Naive thymus-derived CD4-positive, alpha-beta T cell (primary cell): ENCODE measurements around the gene CSK. TPM values are rescaled to one million over a fixed set of nuclear protein-coding genes. Genes with fewer than 3 reads are reported as not detected.

Experiments used
- ATAC-seq: fragments of 150-1000 bp; cut with Tn5 transposase; 2 replicates; pipeline ENCODE4 v1.10.0; 2021; ENCODE audit warnings: mild to moderate bottlenecking, moderate library complexity
- CTCF ChIA-PET: fragments of 350-600 bp; sonication (Branson Sonifier 250); formaldehyde crosslinking; loops from one replicate; lab custom pipeline; 2021; ENCODE audit warnings: antibody characterized with exemption; lab: Charles Lee
- POLR2A ChIA-PET: fragments of 350-600 bp; sonication (Branson Sonifier 250); formaldehyde crosslinking; loops from one replicate; lab custom pipeline; 2021; ENCODE audit warnings: antibody characterized with exemption, inconsistent platforms; lab: Charles Lee
- DNase-seq, 9 donors: peaks; one replicate each; pipeline versions ENCODE4 v3.0.0 to v3.0.0-alpha.2; 2020 to 2022; ENCODE audit warnings: mixed read lengths in 1 of 9
- H3K27ac ChIP-seq: one replicate; pipeline ENCODE4 v1.7.0; 2013; ENCODE audit warnings: mild to moderate bottlenecking, low read depth, low read length, moderate library complexity
- H3K27me3 ChIP-seq, 2 donors: one replicate each; pipeline ENCODE4 v1.7.0; 2013; ENCODE audit warnings: low read length in 2 of 2, mild to moderate bottlenecking in 2 of 2, moderate library complexity in 2 of 2; ENCODE audit not compliant: control insufficient read depth in 2 of 2, insufficient read depth in 2 of 2
- H3K36me3 ChIP-seq, 3 experiments: 1 replicate in 2 of 3; 2 replicates in 1 of 3; pipeline ENCODE4 v1.7.0; 2013; ENCODE audit warnings: low read length in 3 of 3, mild to moderate bottlenecking in 3 of 3, moderate library complexity in 1 of 3; ENCODE audit not compliant: insufficient read depth in 3 of 3, control insufficient read depth in 2 of 3
- H3K4me1 ChIP-seq, 2 donors: one replicate each; pipeline ENCODE4 v1.7.0; 2013; ENCODE audit warnings: low read length in 2 of 2, mild to moderate bottlenecking in 2 of 2, moderate library complexity in 1 of 2; ENCODE audit not compliant: control insufficient read depth in 2 of 2, insufficient read depth in 2 of 2
- H3K4me3 ChIP-seq: 2 replicates; pipeline ENCODE4 v1.7.0; 2013; ENCODE audit warnings: mild to moderate bottlenecking, low read length
- H3K9me3 ChIP-seq, 3 experiments: 1 replicate in 2 of 3; 2 replicates in 1 of 3; pipeline ENCODE4 v1.7.0; 2013; ENCODE audit warnings: low read length in 3 of 3; ENCODE audit not compliant: control insufficient read depth in 2 of 3
- H3K27ac Mint-ChIP-seq, 9 donors: one replicate each; pipeline ENCODE4 v1.8.0; 2020 to 2022; ENCODE audit warnings: mixed read lengths in 9 of 9, mild to moderate bottlenecking in 8 of 9, moderate library complexity in 5 of 9, inconsistent platforms in 2 of 9
- H3K27me3 Mint-ChIP-seq, 5 donors: one replicate each; pipeline ENCODE4 v1.8.0; 2021 to 2022; ENCODE audit warnings: mixed read lengths in 5 of 5, mild to moderate bottlenecking in 1 of 5
- H3K36me3 Mint-ChIP-seq, 5 donors: one replicate each; pipeline ENCODE4 v1.8.0; 2020 to 2022; ENCODE audit warnings: mixed read lengths in 5 of 5, mild to moderate bottlenecking in 3 of 5, inconsistent platforms in 1 of 5
- H3K4me1 Mint-ChIP-seq, 7 donors: one replicate each; pipeline ENCODE4 v1.8.0; 2020 to 2022; ENCODE audit warnings: mixed read lengths in 7 of 7, mild to moderate bottlenecking in 3 of 7, inconsistent platforms in 1 of 7
- H3K4me3 Mint-ChIP-seq, 10 donors: one replicate each; pipeline ENCODE4 v1.8.0; 2020 to 2022; ENCODE audit warnings: mild to moderate bottlenecking in 10 of 10, mixed read lengths in 10 of 10, moderate library complexity in 6 of 10, inconsistent platforms in 2 of 10
- H3K9me3 Mint-ChIP-seq, 11 donors: one replicate each; pipeline ENCODE4 v1.8.0; 2020 to 2022; ENCODE audit warnings: mixed read lengths in 11 of 11, mild to moderate bottlenecking in 4 of 11, inconsistent platforms in 1 of 11, moderate library complexity in 1 of 11
- intact Hi-C, 2 donors: fragments of 100-400 bp; cut with micrococcal nuclease; formaldehyde crosslinking; loops; one replicate each; pipeline ENCODE4 v1.15.1; 2023
- polyA plus RNA-seq, 2 donors: library from polyadenylated mRNA; unstranded; fragments of 300-500 nt; fragmentation: Illumina TruSeq; gene quantifications; one replicate each; pipeline ENCODE4 v1.2.3, GENCODE V29; 2021
- total RNA-seq, 6 experiments: library from RNA in 5 of 6; stranded (reverse) in 5 of 6; gene quantifications; 1 replicate in 5 of 6; 2 replicates in 1 of 6; pipeline ENCODE4 v1.2.3 and lab custom pipeline; 2021 to 2026

CSK gene
- total and polyA plus RNA-seq, 7 experiments from 2014 or later, result 67.7 to 421 (median 214) TPM

GRCh38 chr15:74794248-74794969 lies 12.5 kb downstream of the CSK start:
- H3K9me3 ChIP-seq, result no peaks in the 10 kb centered on the region
- Mint-ChIP-seq H3K4me1 (peaks cover 47 to 94% (median 82%) of the 10 kb centered on the region in 7 donors), H3K36me3 (peaks cover 0 to 34% (median 8%) of the 10 kb centered on the region in 5 donors), H3K9me3 (no peaks in the 10 kb centered on the region), H3K4me3 (peak overlapping the region; percentile 52 to 89 (median 70)), H3K27ac (peak overlapping the region; percentile 78 to 95 (median 93)), H3K27me3 (no peaks in the 10 kb centered on the region)
- H3K27ac ChIP-seq, result peak overlapping the region; percentile 92
- H3K4me3 ChIP-seq, result no peak overlapping the region
- ChIA-PET POLR2A (interaction anchor here (0.7 to 28.9 kb wide), 7 partner anchors 13 to 112 kb away, joined by 3 to 1077 read pairs (median 4); partner anchors contain the start of genes CSK and FAM219B), CTCF (interaction anchor here (0.7 to 26.1 kb wide), 8 partner anchors 14 to 165 kb away, joined by 3 to 1110 read pairs (median 4); partner anchors contain the start of gene CSK)
- DNase-seq, result no peak
- intact Hi-C loops, result no loop called here
- H3K36me3 ChIP-seq, result peaks cover 3 to 15% (median 8%) of the 10 kb centered on the region in 3 experiments
- peaks cover 96 to 98% of the 10 kb centered on the region in 2 donors for H3K4me1 ChIP-seq
- H3K27me3 ChIP-seq, result no peaks in the 10 kb centered on the region
- ATAC-seq, result no peak

- H3K4me1 Mint-ChIP-seq, result peaks cover 48 to 94% (median 82%) of the 10 kb centered on the region in 7 donors
- Histone ChIP-seq H3K4me3 (no peak overlapping the region), H3K27ac (peak overlapping the region; percentile 92), H3K27me3 (no peaks in the 10 kb centered on the region), H3K4me1 (peaks cover 97 to 98% of the 10 kb centered on the region in 2 donors), H3K9me3 (no peaks in the 10 kb centered on the region), H3K36me3 (peaks cover 9 to 20% (median 12%) of the 10 kb centered on the region in 3 experiments)
- H3K4me3 Mint-ChIP-seq, result peak overlapping the region; percentile 52 to 89 (median 70)
- DNase-seq (no peak), ATAC-seq (peak; percentile 28)
- POLR2A ChIA-PET, result interaction anchor here (1.3 to 28.9 kb wide), 2 partner anchors 15 kb away, joined by 4 to 1077 read pairs; partner anchors contain the start of gene CSK
- no peaks in the 10 kb centered on the region for H3K27me3 Mint-ChIP-seq
- H3K36me3 Mint-ChIP-seq, result peaks cover 0 to 29% (median 8%) of the 10 kb centered on the region in 5 donors
- CTCF ChIA-PET, result interaction anchor here (0.7 to 26.1 kb wide), 7 partner anchors 7 to 160 kb away, joined by 3 to 1110 read pairs (median 7); partner anchors contain the start of gene CSK
- H3K27ac Mint-ChIP-seq, result peak overlapping the region; percentile 78 to 95 (median 93)
- intact Hi-C loops, result no loop called here
- no peaks in the 10 kb centered on the region for H3K9me3 Mint-ChIP-seq
These were observed 13.1 kb downstream of the CSK start for GRCh38 chr15:74794970-74795349.

GRCh38 chr15:74795966-74796625 lies 14.2 kb downstream of the CSK start:
- Mint-ChIP-seq H3K4me3 (peak overlapping the region; percentile 62 to 89 (median 71)), H3K27me3 (no peaks in the 10 kb centered on the region), H3K36me3 (peaks cover 0 to 30% (median 12%) of the 10 kb centered on the region in 5 donors), H3K9me3 (no peaks in the 10 kb centered on the region), H3K4me1 (peaks cover 43 to 91% (median 76%) of the 10 kb centered on the region in 7 donors), H3K27ac (peak overlapping the region; percentile 63 to 95 (median 84))
- Histone ChIP-seq H3K36me3 (peaks cover 16 to 31% (median 20%) of the 10 kb centered on the region in 3 experiments), H3K9me3 (no peaks in the 10 kb centered on the region), H3K27me3 (no peaks in the 10 kb centered on the region), H3K4me1 (peaks cover 90 to 93% of the 10 kb centered on the region in 2 donors), H3K27ac (peak overlapping the region; percentile 92), H3K4me3 (no peak overlapping the region)
- ATAC-seq, result no peak
- POLR2A ChIA-PET, result interaction anchor here (0.5 to 28.9 kb wide), 5 partner anchors 12 to 165 kb away, joined by 3 to 1077 read pairs (median 3); partner anchors contain the start of gene CSK
- intact Hi-C loops, result no loop called here
- peak in 6 of 9 donors; percentile 32 to 55 (median 48) for DNase-seq
- CTCF ChIA-PET, result interaction anchor here (0.6 to 26.1 kb wide), 4 partner anchors 8 to 106 kb away, joined by 3 to 1110 read pairs (median 7); partner anchors contain the start of gene CSK

GRCh38 chr15:74798388-74799254 lies 16.7 kb downstream of the CSK start:
- H3K36me3 Mint-ChIP-seq, result peaks cover 0 to 24% (median 9%) of the 10 kb centered on the region in 5 donors
- no peaks in the 10 kb centered on the region for H3K9me3 Mint-ChIP-seq
- Histone ChIP-seq H3K4me3 (no peak overlapping the region), H3K9me3 (no peaks in the 10 kb centered on the region), H3K27ac (peak overlapping the region; percentile 92), H3K27me3 (no peaks in the 10 kb centered on the region), H3K36me3 (peaks cover 23 to 56% (median 27%) of the 10 kb centered on the region in 3 experiments), H3K4me1 (peaks cover 65 to 68% of the 10 kb centered on the region in 2 donors)
- H3K27me3 Mint-ChIP-seq, result no peaks in the 10 kb centered on the region
- peak overlapping the region; percentile 66 to 93 (median 84) for H3K27ac Mint-ChIP-seq
- peak overlapping the region in 7 of 10 donors; percentile 9 to 75 (median 20) for H3K4me3 Mint-ChIP-seq
- peaks cover 30 to 67% (median 51%) of the 10 kb centered on the region in 7 donors for H3K4me1 Mint-ChIP-seq
- intact Hi-C loops, result loop anchor here in 1 of 2 donors (1.0 kb wide), 1 partner anchor 11 kb away; no protein-coding TSS in a partner anchor
- ChIA-PET POLR2A (interaction anchor here (0.6 to 28.9 kb wide), 3 partner anchors 19 to 148 kb away, joined by 3 to 1077 read pairs (median 4); partner anchors contain the start of gene CSK), CTCF (interaction anchor here (0.7 to 26.1 kb wide), 11 partner anchors 8 to 164 kb away, joined by 3 to 1110 read pairs (median 4); partner anchors contain the start of gene CSK)
- no peak for DNase-seq
- no peak for ATAC-seq

DNA sequence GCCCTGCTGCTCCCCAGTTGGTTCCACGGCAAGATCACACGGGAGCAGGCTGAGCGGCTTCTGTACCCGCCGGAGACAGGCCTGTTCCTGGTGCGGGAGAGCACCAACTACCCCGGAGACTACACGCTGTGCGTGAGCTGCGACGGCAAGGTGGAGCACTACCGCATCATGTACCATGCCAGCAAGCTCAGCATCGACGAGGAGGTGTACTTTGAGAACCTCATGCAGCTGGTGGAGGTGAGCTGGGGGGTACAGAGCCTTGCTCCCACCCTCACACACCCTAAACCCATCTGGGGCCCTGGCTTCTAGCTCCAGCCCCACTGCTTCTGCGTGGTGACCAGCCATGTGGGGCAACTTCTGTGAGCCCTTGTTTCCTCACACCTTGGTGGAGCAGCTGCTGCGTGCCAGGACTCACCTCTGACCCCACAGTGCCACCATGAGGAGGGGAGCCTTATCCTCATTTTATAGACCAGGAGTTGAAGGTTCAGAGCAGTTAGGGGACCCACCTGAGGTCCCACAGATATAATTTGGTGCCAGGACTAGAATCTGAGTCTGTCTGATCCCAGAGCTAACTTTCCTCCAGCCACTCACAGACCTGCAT lies 17.5 kb downstream of the CSK start:
- DNase-seq (no peak), ATAC-seq (no peak)
- H3K27me3 Mint-ChIP-seq, result no peaks in the 10 kb centered on the region
- ChIA-PET CTCF (interaction anchor here (0.6 to 26.1 kb wide), 16 partner anchors 8 to 786 kb away, joined by 3 to 1110 read pairs (median 4); partner anchors contain the start of genes CPLX3 and CSK), POLR2A (interaction anchor here (0.6 to 28.9 kb wide), 4 partner anchors 20 to 183 kb away, joined by 3 to 1077 read pairs (median 4); partner anchors contain the start of genes CLK3 and CSK)
- Histone ChIP-seq H3K9me3 (no peaks in the 10 kb centered on the region), H3K27ac (peak overlapping the region; percentile 92), H3K36me3 (peaks cover 23 to 62% (median 27%) of the 10 kb centered on the region in 3 experiments), H3K4me1 (peaks cover 58 to 61% of the 10 kb centered on the region in 2 donors), H3K27me3 (no peaks in the 10 kb centered on the region), H3K4me3 (no peak overlapping the region)
- intact Hi-C loops, result loop anchor here in 1 of 2 donors (1.0 kb wide), 1 partner anchor 12 kb away; no protein-coding TSS in a partner anchor
- H3K4me1 Mint-ChIP-seq, result peaks cover 36 to 64% (median 54%) of the 10 kb centered on the region in 7 donors
- H3K4me3 Mint-ChIP-seq, result peak overlapping the region in 5 of 10 donors; percentile 9 to 75 (median 43)
- peaks cover 0 to 29% (median 15%) of the 10 kb centered on the region in 5 donors for H3K36me3 Mint-ChIP-seq
- peak overlapping the region; percentile 66 to 93 (median 87) for H3K27ac Mint-ChIP-seq
- H3K9me3 Mint-ChIP-seq, result no peaks in the 10 kb centered on the region
